Stomach (tissue), 9 donors: ENCODE data around the gene G2E3. TPM values are rescaled to one million over a fixed set of nuclear protein-coding genes. Genes with fewer than 3 reads are reported as not detected.

Experiments
- DNase-seq, 2 donors: peaks; one replicate each; pipeline versions ENCODE4 v3.0.0 to v3.0.0-alpha.2; 2013 to 2019
- H3K27ac ChIP-seq, 5 donors: fragments of 200-600 bp in 4 of 5; sonication (generic) in 4 of 5; one replicate each; pipeline ENCODE4 v1.5.1; 2013 to 2019; ENCODE audit warnings: mild to moderate bottlenecking in 1 of 5, moderate library complexity in 1 of 5
- H3K27me3 ChIP-seq, 3 donors: fragments of 200-600 bp; sonication (generic); one replicate each; pipeline ENCODE4 v1.5.1; 2017 to 2019; ENCODE audit warnings: mixed run types in 1 of 3
- H3K36me3 ChIP-seq, 4 donors: fragments of 200-600 bp; sonication (generic); 1 replicate in 3 of 4; 2 replicates in 1 of 4; pipeline ENCODE4 v1.5.1; 2016 to 2019
- H3K4me1 ChIP-seq, 4 donors: fragments of 200-600 bp; sonication (generic); one replicate each; pipeline ENCODE4 v1.5.1; 2016 to 2019
- H3K4me3 ChIP-seq, 4 donors: fragments of 200-600 bp; sonication (generic) in 3 of 4; one replicate each; pipeline ENCODE4 v1.5.1; 2016 to 2019; ENCODE audit warnings: mild to moderate bottlenecking in 1 of 4
- H3K9me3 ChIP-seq, 4 donors: fragments of 200-600 bp; sonication (generic); one replicate each; pipeline ENCODE4 v1.5.1; 2016 to 2019
- CTCF ChIP-seq, 7 experiments: fragments of 450-650 bp in 4 of 7; fragments of 200-600 bp in 3 of 7; sonication (generic) in 3 of 7; IDR thresholded peaks; one replicate each; pipeline ENCODE4 v1.5.1; 2016 to 2019; ENCODE audit warnings: antibody characterized with exemption in 7 of 7, control low read depth in 2 of 7, mild to moderate bottlenecking in 1 of 7
- EP300 ChIP-seq: sonication (generic); formaldehyde crosslinking; IDR thresholded peaks from one replicate; pipeline ENCODE4 v1.6.1; 2017; ENCODE audit warnings: antibody characterized with exemption
- POLR2A ChIP-seq, 4 donors: fragments of 450-650 bp; IDR thresholded peaks; one replicate each; pipeline ENCODE4 v1.6.1; 2016; ENCODE audit warnings: antibody characterized with exemption in 4 of 4, control low read depth in 2 of 4, mild to moderate bottlenecking in 1 of 4, moderate library complexity in 1 of 4
- POLR2AphosphoS5 ChIP-seq, 3 donors: sonication (generic); formaldehyde crosslinking; IDR thresholded peaks; one replicate each; pipeline ENCODE4 v1.6.1; 2016; ENCODE audit warnings: antibody characterized with exemption in 3 of 3
- WGBS, 5 donors: extraction: QIAGEN DNeasy Blood & Tissue Kit in 3 of 5; methylation state at CpG; one replicate each; pipeline versions ENCODE4 v1.1.5 to v1.1.7; 2013 to 2018; 5-methylcytosine and 5-hydroxymethylcytosine counted together
- intact Hi-C: fragments of 100-400 bp; cut with DNase I; formaldehyde crosslinking; loops from one replicate; pipeline ENCODE4 v1.15.1; 2023; ENCODE audit warnings: low total_unique reads
- polyA plus RNA-seq, 3 donors: library from polyadenylated mRNA; stranded (reverse); fragments of 200-250 nt; gene quantifications; one replicate each; pipeline ENCODE4 v1.2.3, GENCODE V29; 2013
- total RNA-seq, 5 donors: library from RNA; depleted of rRNA; stranded (reverse); fragments of >200 nt; gene quantifications; one replicate each; pipeline versions ENCODE4 v1.1.0 to v1.2.3, GENCODE V29; 2014 to 2016
- donor health status: healthy with polysubstance abuse.
- donor health status: Bipolar disorder and iron deficiency.
- donor health status: healthy.

G2E3 gene
- total and polyA plus RNA-seq, 8 donors: 3.3 to 26.1 (median 6.9) TPM

- intact Hi-C loops: no loop called here
- TF ChIP-seq POLR2AphosphoS5 (IDR thresholded peaks at IDR 0.05): no peak
- TF ChIP-seq CTCF (IDR thresholded peaks at IDR 0.05): no peak
- no peak for TF ChIP-seq EP300
- TF ChIP-seq POLR2A (IDR thresholded peaks at IDR 0.05): no peak
- Histone ChIP-seq H3K27ac (no peak overlapping the region), H3K27me3 (no peaks in the 10 kb centered on the region), H3K4me3 (peak overlapping the region in 1 of 4 donors; percentile 72), H3K4me1 (peaks cover 7 to 26% (median 19%) of the 10 kb centered on the region in 4 donors), H3K9me3 (no peaks in the 10 kb centered on the region), H3K36me3 (no peaks in the 10 kb centered on the region)
- 73 to 88% (median 85%) methylated on average over 1 of the region's 1 CpG for WGBS, 5 donors
- DNase-seq: no peak
These were observed 1.6 kb downstream of the G2E3 start for GRCh38 chr14:30560581-30560980.

GRCh38 chr14:30564235-30564867, 5.4 kb downstream of the G2E3 start:
- Histone ChIP-seq H3K27me3 (no peaks in the 10 kb centered on the region), H3K27ac (no peak overlapping the region), H3K4me3 (no peak overlapping the region), H3K4me1 (peaks cover 7 to 24% (median 18%) of the 10 kb centered on the region in 4 donors), H3K36me3 (no peaks in the 10 kb centered on the region), H3K9me3 (no peaks in the 10 kb centered on the region)
- intact Hi-C loops: no loop called here
- no peak for DNase-seq
- WGBS, 5 donors: 97 to 100% (median 97%) methylated on average over 2 of the region's 2 CpGs
- TF ChIP-seq CTCF (IDR thresholded peaks at IDR 0.05) (no peak), POLR2A (IDR thresholded peaks at IDR 0.05) (no peak), EP300 (no peak)

GRCh38 chr14:30564868-30565248, 5.9 kb downstream of the G2E3 start:
- H3K27me3 ChIP-seq: no peaks in the 10 kb centered on the region
- H3K27ac ChIP-seq: no peak overlapping the region
- H3K36me3 ChIP-seq: no peaks in the 10 kb centered on the region
- TF ChIP-seq EP300 (no peak), CTCF (IDR thresholded peaks at IDR 0.05) (no peak), POLR2A (IDR thresholded peaks at IDR 0.05) (no peak), POLR2AphosphoS5 (IDR thresholded peaks at IDR 0.05) (no peak)
- H3K4me3 ChIP-seq: no peak overlapping the region
- intact Hi-C loops: no loop called here
- H3K4me1 ChIP-seq: peaks cover 3 to 26% (median 19%) of the 10 kb centered on the region in 4 donors
- H3K9me3 ChIP-seq: no peaks in the 10 kb centered on the region
- no peak for DNase-seq

- WGBS, 5 donors: 65 to 86% (median 71%) methylated on average over 2 of the region's 2 CpGs
- Histone ChIP-seq H3K4me1 (peaks cover 7 to 36% (median 22%) of the 10 kb centered on the region in 4 donors), H3K27me3 (no peaks in the 10 kb centered on the region), H3K27ac (no peak overlapping the region), H3K9me3 (no peaks in the 10 kb centered on the region), H3K36me3 (no peaks in the 10 kb centered on the region), H3K4me3 (no peak overlapping the region)
- no peak for DNase-seq
- TF ChIP-seq EP300 (no peak), POLR2A (IDR thresholded peaks at IDR 0.05) (no peak), CTCF (IDR thresholded peaks at IDR 0.05) (no peak), POLR2AphosphoS5 (IDR thresholded peaks at IDR 0.05) (no peak)
- intact Hi-C loops: no loop called here
These were observed 10.4 kb downstream of the G2E3 start for GRCh38 chr14:30569216-30569902.
